GM21360 (cell line): ENCODE data around the gene EBF3.
"Not testable (repeated sequence)": the region's sequence is repeated elsewhere in the genome, so short reads cannot be mapped to it uniquely, and the experiment has no call there.

ENCODE experiments used
- ATAC-seq: cut with Tn5 transposase; IDR thresholded peaks from one replicate; pipeline ENCODE4 v1.9.1; 2021; ENCODE audit warnings: mild to moderate bottlenecking, moderate library complexity; ENCODE audit not compliant: unreplicated experiment

Gene EBF3

GRCh38 chr10:129932182-129932581, 31.9 kb downstream of the EBF3 start:
- no peak for ATAC-seq

GRCh38 chr10:129929343-129930292, 34.5 kb downstream of the EBF3 start:
- ATAC-seq = no peak

- no peak for ATAC-seq
Measured at GRCh38 chr10:129927351-129928120, 36.5 kb downstream of the EBF3 start.

- ATAC-seq = no peak
Measured at GRCh38 chr10:129926066-129927055, 37.7 kb downstream of the EBF3 start.

- ATAC-seq = no peak
Measured at GRCh38 chr10:129924375-129925085, 39.5 kb downstream of the EBF3 start.

- ATAC-seq = no peak
Measured at GRCh38 chr10:129922598-129923123, 41.4 kb downstream of the EBF3 start.

GRCh38 chr10:129921801-129922597, 42.1 kb downstream of the EBF3 start:
- no peak for ATAC-seq

- no peak for ATAC-seq
Measured at GRCh38 chr10:129921065-129921670, 42.9 kb downstream of the EBF3 start.

GRCh38 chr10:129920187-129920586, 43.9 kb downstream of the EBF3 start:
- ATAC-seq = not testable (repeated sequence)

- no peak for ATAC-seq
Measured at GRCh38 chr10:129919358-129919757, 44.7 kb downstream of the EBF3 start.

GRCh38 chr10:129918836-129919235, 45.2 kb downstream of the EBF3 start:
- no peak for ATAC-seq

- no peak for ATAC-seq
Measured at GRCh38 chr10:129918401-129918800, 45.7 kb downstream of the EBF3 start.

- no peak for ATAC-seq
Measured at GRCh38 chr10:129917936-129918335, 46.1 kb downstream of the EBF3 start.

- ATAC-seq = no peak
Measured at GRCh38 chr10:129916506-129916995, 47.5 kb downstream of the EBF3 start.

- no peak for ATAC-seq
Measured at GRCh38 chr10:129915526-129916378, 48.3 kb downstream of the EBF3 start.

- no peak for ATAC-seq
Measured at GRCh38 chr10:129914960-129915359, 49.1 kb downstream of the EBF3 start.

- ATAC-seq = no peak
Measured at GRCh38 chr10:129914153-129914855, 49.8 kb downstream of the EBF3 start.
